Panc1 (cell line): ENCODE data around the gene CHCHD6. TPM values are rescaled to one million over a fixed set of nuclear protein-coding genes. Genes with fewer than 3 reads are reported as not detected.

Experiments used
- ATAC-seq: fragments of 200-7000 bp; cut with Tn5 transposase; 2 replicates; pipeline ENCODE4 v1.9.1; 2020; ENCODE audit warnings: mild to moderate bottlenecking, moderate library complexity
- BruUV-seq: library from RNA; stranded (reverse); fragments of 400-500 nt; replicated peaks from 2 replicates; lab custom pipeline; 2021; lab: Mats Ljungman, UMichigan
- CTCF ChIA-PET: fragments of 300-600 bp; sonication (Branson Sonifier 250); formaldehyde crosslinking; loops from one replicate; lab custom pipeline; 2022; ENCODE audit warnings: antibody characterized with exemption; lab: Charles Lee
- POLR2A ChIA-PET: fragments of 300-600 bp; sonication (Branson Sonifier 250); formaldehyde crosslinking; loops from one replicate; lab custom pipeline; 2022; ENCODE audit warnings: antibody characterized with exemption; lab: Charles Lee
- DNase-seq: peaks from one replicate; pipeline ENCODE4 v3.0.0-alpha.2; 2010; ENCODE audit warnings: low read depth, low spot score
- H3K27ac ChIP-seq: 2 replicates; pipeline ENCODE4 v1.5.1; 2011; ENCODE audit warnings: mild to moderate bottlenecking, low read length, inconsistent platforms
- H3K27me3 ChIP-seq: fragments of 200-500 bp; sonication (Bioruptor generic); 2 replicates; pipeline ENCODE4 v1.6.0; 2014; ENCODE audit warnings: low read length, inconsistent platforms; ENCODE audit not compliant: control insufficient read depth, insufficient read depth
- H3K36me3 ChIP-seq: fragments of 200-500 bp; sonication (Bioruptor generic); 2 replicates; pipeline ENCODE4 v1.5.1; 2014; ENCODE audit warnings: inconsistent platforms, mild to moderate bottlenecking, low read length, moderate library complexity; ENCODE audit not compliant: control insufficient read depth, insufficient read depth
- H3K4me1 ChIP-seq: 2 replicates; pipeline ENCODE4 v1.5.1; 2011; ENCODE audit warnings: inconsistent platforms, mild to moderate bottlenecking, low read length, moderate library complexity; ENCODE audit not compliant: control insufficient read depth, insufficient read depth
- H3K4me3 ChIP-seq, 2 experiments: 2 replicates each; pipeline ENCODE4 v1.5.1; 2011 to 2012; ENCODE audit warnings: low read depth in 2 of 2, low read length in 2 of 2, mild to moderate bottlenecking in 2 of 2, inconsistent platforms in 1 of 2, moderate library complexity in 1 of 2
- H3K9me3 ChIP-seq: fragments of 200-500 bp; sonication (Bioruptor generic); 2 replicates; pipeline ENCODE4 v1.5.1; 2014; ENCODE audit warnings: low read depth, mild to moderate bottlenecking, inconsistent platforms, low read length, moderate library complexity; ENCODE audit not compliant: control insufficient read depth, insufficient read depth
- POLR2AphosphoS5 ChIP-seq: IDR thresholded peaks from 2 replicates; pipeline ENCODE4 v1.6.1; 2012; ENCODE audit warnings: mild to moderate bottlenecking, low read depth, low read length, moderate library complexity
- SIN3A ChIP-seq: IDR thresholded peaks from 2 replicates; pipeline ENCODE4 v1.6.1; 2012; ENCODE audit warnings: low read depth, mild to moderate bottlenecking, low read length, moderate library complexity, borderline replicate concordance; ENCODE audit not compliant: insufficient read depth
- TCF7L2 ChIP-seq: IDR thresholded peaks from 2 replicates; pipeline ENCODE4 v1.6.1; 2011; ENCODE audit warnings: mild to moderate bottlenecking, low read depth, low read length, inconsistent platforms
- in situ Hi-C: cut with HindIII; loops from 2 replicates; pipeline ENCODE4 v1.10.0; 2016; ENCODE audit warnings: low sequenced_read_pairs, low pct_unique_long_range_greater_than_20kb
- intact Hi-C: fragments of 100-400 bp; cut with micrococcal nuclease; formaldehyde crosslinking; loops from one replicate; pipeline ENCODE4 v1.10.0; 2022; ENCODE audit not compliant: unreplicated experiment
- total RNA-seq: library from RNA; stranded (reverse); gene quantifications from one replicate; pipeline ENCODE4 v1.2.1, GENCODE V29; 2021; ENCODE audit not compliant: unreplicated experiment
- TF ChIP-seq, protein P1 (sequence below): fragments of 450-650 bp; IDR thresholded peaks from 2 replicates; pipeline ENCODE4 v1.5.1; 2017; ENCODE audit warnings: mild to moderate bottlenecking
- TF ChIP-seq, protein P2 (sequence below), 2 experiments: IDR thresholded peaks; 2 replicates each; pipeline ENCODE4 v1.6.1; 2011 to 2012; ENCODE audit warnings: low read depth in 2 of 2, control low read depth in 1 of 2, low read length in 1 of 2, mild to moderate bottlenecking in 1 of 2, moderate library complexity in 1 of 2; ENCODE audit not compliant: insufficient read depth in 1 of 2

CHCHD6 gene
- total RNA-seq, 1 experiment from 2014 or later = 31.5 TPM

DNA sequence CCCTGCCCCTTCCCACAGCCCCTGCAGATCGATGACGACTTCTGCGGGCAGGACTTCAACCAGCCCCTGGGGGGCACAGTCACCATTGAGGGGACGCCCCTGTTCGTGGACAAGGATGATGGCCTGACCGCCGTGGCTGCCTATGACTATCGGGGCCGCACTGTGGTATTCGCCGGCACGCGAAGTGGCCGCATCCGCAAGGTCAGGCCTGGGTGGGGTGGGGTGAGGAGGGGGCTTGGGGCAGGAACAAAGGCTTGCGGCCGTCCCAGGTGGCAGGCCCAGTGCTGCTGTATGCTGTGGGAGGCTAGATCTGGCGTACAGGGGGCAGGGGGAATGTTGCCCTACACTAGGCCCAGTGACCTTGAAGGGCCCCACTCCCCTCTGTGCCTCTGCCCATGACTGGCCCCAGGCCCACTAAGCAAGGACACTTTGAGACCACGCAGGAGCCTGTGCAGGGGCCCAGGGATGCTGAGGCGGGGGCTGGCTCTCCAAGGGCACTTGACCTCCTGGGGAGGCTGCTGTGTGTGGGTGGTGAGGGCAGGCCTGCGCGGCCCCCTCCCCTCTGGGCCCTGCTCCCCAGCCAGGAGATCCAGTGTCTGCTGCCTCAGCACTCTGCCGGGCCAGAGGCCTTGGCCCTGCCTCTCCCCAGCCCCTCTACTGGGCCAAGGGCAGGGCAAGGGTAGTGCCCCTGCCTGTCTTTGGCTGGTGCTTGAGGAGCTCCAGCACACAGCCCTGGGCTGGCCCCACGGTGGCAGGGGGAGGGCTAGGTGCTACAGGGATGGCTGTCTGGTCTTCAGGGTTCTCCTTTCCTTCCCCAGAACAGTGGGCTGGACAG, 287.5 kb downstream of the CHCHD6 start:
- Histone ChIP-seq H3K9me3 (no peaks in the 10 kb centered on the region), H3K4me1 (0 out of 2 replicates have a peak, but pooled peaks cover 5% of the 10 kb centered on the region), H3K36me3 (no peaks in the 10 kb centered on the region), H3K27me3 (no peaks in the 10 kb centered on the region), H3K27ac (no peak overlapping the region), H3K4me3 (no peak overlapping the region)
- DNase-seq (no peak), ATAC-seq (no peak)
- ChIA-PET CTCF (interaction anchor here (0.8 kb wide), 1 partner anchor 9 kb away, joined by 4 read pairs; the partner anchor contains the start of gene PLXNA1), POLR2A (interaction anchor here (0.6 kb wide), 1 partner anchor 152 kb away, joined by 8 read pairs; no protein-coding TSS in a partner anchor)
- in situ Hi-C loops (no loop called here), intact Hi-C loops (no loop called here)
- TF ChIP-seq, protein P1, sequence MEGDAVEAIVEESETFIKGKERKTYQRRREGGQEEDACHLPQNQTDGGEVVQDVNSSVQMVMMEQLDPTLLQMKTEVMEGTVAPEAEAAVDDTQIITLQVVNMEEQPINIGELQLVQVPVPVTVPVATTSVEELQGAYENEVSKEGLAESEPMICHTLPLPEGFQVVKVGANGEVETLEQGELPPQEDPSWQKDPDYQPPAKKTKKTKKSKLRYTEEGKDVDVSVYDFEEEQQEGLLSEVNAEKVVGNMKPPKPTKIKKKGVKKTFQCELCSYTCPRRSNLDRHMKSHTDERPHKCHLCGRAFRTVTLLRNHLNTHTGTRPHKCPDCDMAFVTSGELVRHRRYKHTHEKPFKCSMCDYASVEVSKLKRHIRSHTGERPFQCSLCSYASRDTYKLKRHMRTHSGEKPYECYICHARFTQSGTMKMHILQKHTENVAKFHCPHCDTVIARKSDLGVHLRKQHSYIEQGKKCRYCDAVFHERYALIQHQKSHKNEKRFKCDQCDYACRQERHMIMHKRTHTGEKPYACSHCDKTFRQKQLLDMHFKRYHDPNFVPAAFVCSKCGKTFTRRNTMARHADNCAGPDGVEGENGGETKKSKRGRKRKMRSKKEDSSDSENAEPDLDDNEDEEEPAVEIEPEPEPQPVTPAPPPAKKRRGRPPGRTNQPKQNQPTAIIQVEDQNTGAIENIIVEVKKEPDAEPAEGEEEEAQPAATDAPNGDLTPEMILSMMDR = no peak
- TF ChIP-seq, protein P2, sequence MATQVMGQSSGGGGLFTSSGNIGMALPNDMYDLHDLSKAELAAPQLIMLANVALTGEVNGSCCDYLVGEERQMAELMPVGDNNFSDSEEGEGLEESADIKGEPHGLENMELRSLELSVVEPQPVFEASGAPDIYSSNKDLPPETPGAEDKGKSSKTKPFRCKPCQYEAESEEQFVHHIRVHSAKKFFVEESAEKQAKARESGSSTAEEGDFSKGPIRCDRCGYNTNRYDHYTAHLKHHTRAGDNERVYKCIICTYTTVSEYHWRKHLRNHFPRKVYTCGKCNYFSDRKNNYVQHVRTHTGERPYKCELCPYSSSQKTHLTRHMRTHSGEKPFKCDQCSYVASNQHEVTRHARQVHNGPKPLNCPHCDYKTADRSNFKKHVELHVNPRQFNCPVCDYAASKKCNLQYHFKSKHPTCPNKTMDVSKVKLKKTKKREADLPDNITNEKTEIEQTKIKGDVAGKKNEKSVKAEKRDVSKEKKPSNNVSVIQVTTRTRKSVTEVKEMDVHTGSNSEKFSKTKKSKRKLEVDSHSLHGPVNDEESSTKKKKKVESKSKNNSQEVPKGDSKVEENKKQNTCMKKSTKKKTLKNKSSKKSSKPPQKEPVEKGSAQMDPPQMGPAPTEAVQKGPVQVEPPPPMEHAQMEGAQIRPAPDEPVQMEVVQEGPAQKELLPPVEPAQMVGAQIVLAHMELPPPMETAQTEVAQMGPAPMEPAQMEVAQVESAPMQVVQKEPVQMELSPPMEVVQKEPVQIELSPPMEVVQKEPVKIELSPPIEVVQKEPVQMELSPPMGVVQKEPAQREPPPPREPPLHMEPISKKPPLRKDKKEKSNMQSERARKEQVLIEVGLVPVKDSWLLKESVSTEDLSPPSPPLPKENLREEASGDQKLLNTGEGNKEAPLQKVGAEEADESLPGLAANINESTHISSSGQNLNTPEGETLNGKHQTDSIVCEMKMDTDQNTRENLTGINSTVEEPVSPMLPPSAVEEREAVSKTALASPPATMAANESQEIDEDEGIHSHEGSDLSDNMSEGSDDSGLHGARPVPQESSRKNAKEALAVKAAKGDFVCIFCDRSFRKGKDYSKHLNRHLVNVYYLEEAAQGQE (IDR thresholded peaks at IDR 0.05; ENCODE audit: insufficient read depth in 1 of 2, low read depth in 2 of 2, low read length in 1 of 2) = no peak
- no peak for TF ChIP-seq TCF7L2
- no peak for TF ChIP-seq SIN3A
- TF ChIP-seq POLR2AphosphoS5 = no peak
- no TSS peak for BruUV-seq

DNA sequence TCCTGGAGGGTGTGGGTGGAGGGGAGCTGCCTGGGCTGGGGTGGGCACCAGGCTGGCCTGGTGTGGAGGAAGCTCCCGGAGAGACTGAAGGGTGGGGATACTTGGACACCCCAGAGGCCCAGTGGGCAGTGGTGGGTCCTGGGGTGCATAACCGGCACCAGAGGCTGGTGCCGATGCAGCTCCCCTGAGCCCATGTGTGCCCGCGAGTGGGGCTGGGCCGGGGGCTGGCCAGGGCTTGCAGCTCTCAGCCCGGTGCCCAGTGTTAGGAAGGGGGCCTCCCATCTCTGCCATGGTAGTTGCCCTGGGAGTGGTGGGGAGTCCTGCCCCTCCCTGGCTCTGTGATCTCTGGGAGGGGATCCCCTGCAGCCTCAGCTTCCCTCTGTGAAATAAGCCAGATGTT, 288.2 kb downstream of the CHCHD6 start:
- DNase-seq (no peak), ATAC-seq (no peak)
- in situ Hi-C loops = no loop called here
- Histone ChIP-seq H3K27ac (no peak overlapping the region), H3K9me3 (no peaks in the 10 kb centered on the region), H3K4me1 (no peaks in the 10 kb centered on the region), H3K36me3 (no peaks in the 10 kb centered on the region), H3K4me3 (no peak overlapping the region), H3K27me3 (no peaks in the 10 kb centered on the region)
- TF ChIP-seq POLR2AphosphoS5 = no peak
- TF ChIP-seq, protein P1 = no peak
- intact Hi-C loops = no loop called here
- ChIA-PET POLR2A (interaction anchor here (0.6 kb wide), 1 partner anchor 152 kb away, joined by 8 read pairs; no protein-coding TSS in a partner anchor), CTCF (interaction anchor here (0.8 kb wide), 1 partner anchor 9 kb away, joined by 4 read pairs; the partner anchor contains the start of gene PLXNA1)
- BruUV-seq = no TSS peak
